ENCODE data around the gene STAB1. TPM values are rescaled to one million over a fixed set of nuclear protein-coding genes. Genes with fewer than 3 reads are reported as not detected.
A peak's percentile ranks its signal among the peaks of the same experiment; 100 is the strongest.

Gene STAB1
- total RNA-seq, 4 donors from 2014 or later = 10.3 to 27.2 (median 23.3) TPM

GRCh38 chr3:52452126-52452525, 43.0 kb upstream of the STAB1 start:
- no peaks in the 10 kb centered on the region for H3K9me3 ChIP-seq
- in situ Hi-C loops (cut with MboI; ENCODE audit: low sequenced_read_pairs in 4 of 4) (no loop called here), intact Hi-C loops (cut with DNase I; ENCODE audit: low total_unique reads) (loop anchor here (5.0 to 10.0 kb wide), 4 partner anchors 85 to 393 kb away; partner anchors contain the start of genes GLYCTK, TWF2 and UQCC5)
- peak overlapping the region; percentile 94 to 99 (median 97) for H3K27ac ChIP-seq
- H3K36me3 ChIP-seq = no peaks in the 10 kb centered on the region
- no peak for DNase-seq
- H3K4me3 ChIP-seq = peak overlapping the region; percentile 17 to 95 (median 55)
- TF ChIP-seq, protein P1, sequence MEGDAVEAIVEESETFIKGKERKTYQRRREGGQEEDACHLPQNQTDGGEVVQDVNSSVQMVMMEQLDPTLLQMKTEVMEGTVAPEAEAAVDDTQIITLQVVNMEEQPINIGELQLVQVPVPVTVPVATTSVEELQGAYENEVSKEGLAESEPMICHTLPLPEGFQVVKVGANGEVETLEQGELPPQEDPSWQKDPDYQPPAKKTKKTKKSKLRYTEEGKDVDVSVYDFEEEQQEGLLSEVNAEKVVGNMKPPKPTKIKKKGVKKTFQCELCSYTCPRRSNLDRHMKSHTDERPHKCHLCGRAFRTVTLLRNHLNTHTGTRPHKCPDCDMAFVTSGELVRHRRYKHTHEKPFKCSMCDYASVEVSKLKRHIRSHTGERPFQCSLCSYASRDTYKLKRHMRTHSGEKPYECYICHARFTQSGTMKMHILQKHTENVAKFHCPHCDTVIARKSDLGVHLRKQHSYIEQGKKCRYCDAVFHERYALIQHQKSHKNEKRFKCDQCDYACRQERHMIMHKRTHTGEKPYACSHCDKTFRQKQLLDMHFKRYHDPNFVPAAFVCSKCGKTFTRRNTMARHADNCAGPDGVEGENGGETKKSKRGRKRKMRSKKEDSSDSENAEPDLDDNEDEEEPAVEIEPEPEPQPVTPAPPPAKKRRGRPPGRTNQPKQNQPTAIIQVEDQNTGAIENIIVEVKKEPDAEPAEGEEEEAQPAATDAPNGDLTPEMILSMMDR (IDR thresholded peaks at IDR 0.05 in 4 of 5, conservative IDR thresholded peaks at IDR 0.05 in 1 of 5) = no peak
- no peak for TF ChIP-seq POLR2A (IDR thresholded peaks at IDR 0.05)
- no peak for ATAC-seq
- peaks cover 44 to 56% of the 10 kb centered on the region in 2 donors for H3K4me1 ChIP-seq
- H3K27me3 ChIP-seq = no peaks in the 10 kb centered on the region

- Histone ChIP-seq H3K9me3 (no peaks in the 10 kb centered on the region), H3K27me3 (no peaks in the 10 kb centered on the region), H3K4me3 (peak overlapping the region; percentile 44 to 95 (median 76)), H3K4me1 (peaks cover 47 to 56% of the 10 kb centered on the region in 2 donors), H3K27ac (peak overlapping the region; percentile 94 to 99 (median 97)), H3K36me3 (peaks cover 0 to under 1% of the 10 kb centered on the region in 2 donors)
- DNase-seq (peak; percentile 69 to 95), ATAC-seq (peak; percentile 49 to 52)
- in situ Hi-C loops (cut with MboI; ENCODE audit: low sequenced_read_pairs in 4 of 4) = no loop called here
- intact Hi-C loops (cut with DNase I; ENCODE audit: low total_unique reads) = loop anchor here (5.0 to 10.0 kb wide), 4 partner anchors 85 to 392 kb away; partner anchors contain the start of genes GLYCTK, TWF2 and UQCC5
- TF ChIP-seq POLR2A (IDR thresholded peaks at IDR 0.05) = peak; percentile 69 to 84
- TF ChIP-seq, protein P1 (IDR thresholded peaks at IDR 0.05 in 4 of 5, conservative IDR thresholded peaks at IDR 0.05 in 1 of 5) = no peak
These were observed 42.4 kb upstream of the STAB1 start for GRCh38 chr3:52452570-52453221.

DNA sequence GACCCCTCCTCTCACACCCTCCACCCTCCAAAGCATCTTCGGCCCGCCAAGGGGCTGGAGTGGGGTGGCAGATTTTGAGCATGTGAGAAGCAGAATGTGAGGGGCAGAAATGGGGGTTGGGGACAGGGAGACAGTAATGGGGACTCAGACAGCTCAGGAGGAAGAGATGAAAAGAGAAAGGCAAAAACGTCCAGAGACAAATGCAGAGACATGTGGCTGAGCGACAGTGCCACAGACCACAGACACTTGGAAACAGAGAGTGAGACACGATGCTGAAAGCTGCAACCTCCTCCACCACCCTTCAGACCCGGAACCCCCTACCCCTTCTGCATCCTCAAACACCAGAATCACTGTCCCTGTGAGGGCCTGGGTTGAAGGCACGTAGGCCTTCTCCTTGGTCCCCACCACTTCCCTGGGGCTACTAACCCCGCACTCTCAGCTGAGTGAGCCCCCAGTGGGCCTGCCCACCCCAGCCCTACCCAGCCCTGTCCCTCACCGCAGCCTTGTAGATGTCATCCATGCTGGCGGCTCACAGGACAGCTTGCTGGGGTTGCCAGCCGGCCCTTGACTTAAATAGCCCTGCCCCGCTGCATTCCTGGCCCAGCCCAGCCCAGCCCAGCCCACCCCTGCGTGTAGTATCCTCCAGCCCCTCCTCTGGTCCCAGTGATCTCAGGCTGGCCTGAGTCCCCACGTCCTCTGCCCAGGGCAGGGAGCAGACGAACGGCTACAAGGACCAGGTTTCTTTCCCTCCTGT, 41.5 kb upstream of the STAB1 start, which contains the start of gene TNNC1:
TNNC1 (minus strand) TSS at position 546 of the 754 bp plus-strand sequence; CDS start at position 520, 26 bp downstream.
- Histone ChIP-seq H3K36me3 (peaks cover 0 to 10% of the 10 kb centered on the region in 2 donors), H3K9me3 (no peaks in the 10 kb centered on the region), H3K4me1 (peaks cover 47 to 56% of the 10 kb centered on the region in 2 donors), H3K27ac (peak within 1 kb of the TSS; percentile 94 to 99 (median 97)), H3K4me3 (peak within 1 kb of the TSS; percentile 73 to 95 (median 86)), H3K27me3 (no peaks in the 10 kb centered on the region)
- TF ChIP-seq POLR2A (IDR thresholded peaks at IDR 0.05) = peak; percentile 89 to 90
- TF ChIP-seq, protein P1 (IDR thresholded peaks at IDR 0.05 in 4 of 5, conservative IDR thresholded peaks at IDR 0.05 in 1 of 5) = no peak
- in situ Hi-C loops (cut with MboI; ENCODE audit: low sequenced_read_pairs in 4 of 4) = no loop called here
- peak; percentile 5 to 16 for ATAC-seq
- intact Hi-C loops (cut with DNase I; ENCODE audit: low total_unique reads) = loop anchor here (5.0 to 10.0 kb wide), 4 partner anchors 84 to 391 kb away; partner anchors contain the start of genes GLYCTK, TWF2 and UQCC5
- DNase-seq = peak; percentile 51 to 87

- H3K27ac ChIP-seq = peak overlapping the region; percentile 94 to 99 (median 97)
- intact Hi-C loops (cut with DNase I; ENCODE audit: low total_unique reads) (loop anchor here (5.0 to 10.0 kb wide), 4 partner anchors 83 to 390 kb away; partner anchors contain the start of genes GLYCTK, TWF2 and UQCC5), in situ Hi-C loops (cut with MboI; ENCODE audit: low sequenced_read_pairs in 4 of 4) (no loop called here)
- no peak for DNase-seq
- TF ChIP-seq, protein P1 (IDR thresholded peaks at IDR 0.05 in 4 of 5, conservative IDR thresholded peaks at IDR 0.05 in 1 of 5) = no peak
- no peak for TF ChIP-seq POLR2A (IDR thresholded peaks at IDR 0.05)
- H3K4me1 ChIP-seq = peaks cover 47 to 50% of the 10 kb centered on the region in 2 donors
- no peak for ATAC-seq
- peak overlapping the region; percentile 73 to 95 (median 86) for H3K4me3 ChIP-seq
- H3K9me3 ChIP-seq = no peaks in the 10 kb centered on the region
- peaks cover 0 to 18% of the 10 kb centered on the region in 2 donors for H3K36me3 ChIP-seq
- no peaks in the 10 kb centered on the region for H3K27me3 ChIP-seq
These were observed 40.7 kb upstream of the STAB1 start for GRCh38 chr3:52454250-52454937.

All from gastrocnemius medialis (tissue), 4 donors.